ENCODE measurements around the gene RAB39B.

DNA sequence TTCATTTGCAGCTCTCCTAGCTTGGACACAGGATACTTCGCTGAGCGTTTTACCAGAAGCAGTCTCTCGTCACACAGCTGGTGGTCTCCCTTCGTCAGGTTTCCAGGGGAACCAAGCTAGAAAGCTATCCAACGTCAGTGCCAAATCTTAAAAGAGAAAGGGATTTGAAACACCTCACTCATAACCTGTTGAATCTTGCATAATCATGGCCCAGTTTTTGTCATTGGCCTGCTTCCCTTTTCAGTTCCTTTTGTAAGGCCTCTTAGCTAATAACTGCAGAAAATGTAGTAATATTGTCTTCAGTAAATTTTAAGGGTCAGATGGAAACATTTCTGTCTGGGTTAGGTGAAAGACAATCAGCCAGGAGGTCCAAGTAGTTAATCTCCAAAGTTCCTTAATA lies 22.0 kb downstream of the RAB39B start:
- TF ChIP-seq, protein P1, sequence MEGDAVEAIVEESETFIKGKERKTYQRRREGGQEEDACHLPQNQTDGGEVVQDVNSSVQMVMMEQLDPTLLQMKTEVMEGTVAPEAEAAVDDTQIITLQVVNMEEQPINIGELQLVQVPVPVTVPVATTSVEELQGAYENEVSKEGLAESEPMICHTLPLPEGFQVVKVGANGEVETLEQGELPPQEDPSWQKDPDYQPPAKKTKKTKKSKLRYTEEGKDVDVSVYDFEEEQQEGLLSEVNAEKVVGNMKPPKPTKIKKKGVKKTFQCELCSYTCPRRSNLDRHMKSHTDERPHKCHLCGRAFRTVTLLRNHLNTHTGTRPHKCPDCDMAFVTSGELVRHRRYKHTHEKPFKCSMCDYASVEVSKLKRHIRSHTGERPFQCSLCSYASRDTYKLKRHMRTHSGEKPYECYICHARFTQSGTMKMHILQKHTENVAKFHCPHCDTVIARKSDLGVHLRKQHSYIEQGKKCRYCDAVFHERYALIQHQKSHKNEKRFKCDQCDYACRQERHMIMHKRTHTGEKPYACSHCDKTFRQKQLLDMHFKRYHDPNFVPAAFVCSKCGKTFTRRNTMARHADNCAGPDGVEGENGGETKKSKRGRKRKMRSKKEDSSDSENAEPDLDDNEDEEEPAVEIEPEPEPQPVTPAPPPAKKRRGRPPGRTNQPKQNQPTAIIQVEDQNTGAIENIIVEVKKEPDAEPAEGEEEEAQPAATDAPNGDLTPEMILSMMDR (IDR thresholded peaks at IDR 0.05): no peak
- TF ChIP-seq POLR2A (IDR thresholded peaks at IDR 0.05): no peak
